Measurements from ENCODE around the gene YIPF2.

Gene YIPF2

DNA sequence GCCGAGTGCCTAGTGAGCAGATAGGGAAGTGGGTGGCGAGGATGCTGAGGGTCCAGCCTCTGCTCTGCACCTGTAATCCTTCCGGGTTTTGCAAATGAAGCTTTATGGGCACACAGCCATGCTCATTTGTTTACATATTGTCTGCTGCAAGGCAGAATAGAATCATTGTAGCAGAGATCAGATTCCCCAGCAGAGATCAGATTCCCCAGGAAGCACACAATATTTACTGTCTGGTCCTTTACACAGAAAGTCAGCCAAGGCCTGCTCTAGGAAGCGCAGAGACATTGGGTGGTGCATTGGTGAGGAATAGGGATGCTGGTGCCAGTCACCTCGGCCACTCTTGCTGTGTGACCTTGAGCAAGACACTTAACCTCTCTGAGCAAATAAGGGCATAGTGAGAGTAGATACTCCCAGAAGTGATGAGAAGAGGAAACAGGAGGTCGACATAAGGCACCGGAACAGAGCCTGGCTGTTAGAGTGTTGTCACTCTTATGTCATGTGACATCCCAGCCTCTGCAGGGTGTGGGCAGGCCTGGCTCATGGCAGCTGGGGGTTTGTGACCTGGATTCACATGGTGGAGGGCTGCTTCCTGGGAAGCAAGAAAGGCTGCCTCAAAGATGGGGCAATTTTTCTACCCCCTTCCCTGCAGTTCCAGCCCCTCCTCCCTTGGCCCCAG lies 31.4 kb downstream of the YIPF2 start:
- TF ChIP-seq, protein P1, sequence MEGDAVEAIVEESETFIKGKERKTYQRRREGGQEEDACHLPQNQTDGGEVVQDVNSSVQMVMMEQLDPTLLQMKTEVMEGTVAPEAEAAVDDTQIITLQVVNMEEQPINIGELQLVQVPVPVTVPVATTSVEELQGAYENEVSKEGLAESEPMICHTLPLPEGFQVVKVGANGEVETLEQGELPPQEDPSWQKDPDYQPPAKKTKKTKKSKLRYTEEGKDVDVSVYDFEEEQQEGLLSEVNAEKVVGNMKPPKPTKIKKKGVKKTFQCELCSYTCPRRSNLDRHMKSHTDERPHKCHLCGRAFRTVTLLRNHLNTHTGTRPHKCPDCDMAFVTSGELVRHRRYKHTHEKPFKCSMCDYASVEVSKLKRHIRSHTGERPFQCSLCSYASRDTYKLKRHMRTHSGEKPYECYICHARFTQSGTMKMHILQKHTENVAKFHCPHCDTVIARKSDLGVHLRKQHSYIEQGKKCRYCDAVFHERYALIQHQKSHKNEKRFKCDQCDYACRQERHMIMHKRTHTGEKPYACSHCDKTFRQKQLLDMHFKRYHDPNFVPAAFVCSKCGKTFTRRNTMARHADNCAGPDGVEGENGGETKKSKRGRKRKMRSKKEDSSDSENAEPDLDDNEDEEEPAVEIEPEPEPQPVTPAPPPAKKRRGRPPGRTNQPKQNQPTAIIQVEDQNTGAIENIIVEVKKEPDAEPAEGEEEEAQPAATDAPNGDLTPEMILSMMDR (IDR thresholded peaks at IDR 0.05; ENCODE audit: low read depth, low read length): no peak

DNA sequence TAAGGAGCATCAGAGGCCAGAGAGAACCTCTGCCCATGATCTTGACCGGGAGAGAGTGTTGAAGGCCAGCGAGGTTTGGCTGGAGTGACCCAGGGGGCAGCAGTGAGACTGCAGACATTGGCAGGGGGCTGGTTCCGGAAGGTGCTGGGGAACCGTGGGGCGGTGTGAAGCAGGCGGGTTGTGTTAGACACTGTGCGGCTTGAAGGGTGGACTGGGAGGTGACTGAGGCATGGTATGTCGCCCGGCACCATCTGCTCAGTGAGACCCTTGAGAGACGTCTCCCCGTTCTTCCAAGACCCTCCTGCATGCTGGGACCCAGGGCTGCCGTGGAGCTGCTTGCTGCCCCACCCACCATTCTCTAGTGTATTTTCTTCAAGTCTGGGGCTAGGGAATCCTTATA lies 32.5 kb downstream of the YIPF2 start:
- TF ChIP-seq, protein P1 (IDR thresholded peaks at IDR 0.05; ENCODE audit: low read depth, low read length): no peak
- H3K4me3 ChIP-seq (ENCODE audit: low read depth, low read length): no peak overlapping the region

More for the DNA sequence above, 31.4 kb downstream of the YIPF2 start:
- H3K4me3 ChIP-seq (ENCODE audit: low read depth, low read length): no peak overlapping the region

DNA sequence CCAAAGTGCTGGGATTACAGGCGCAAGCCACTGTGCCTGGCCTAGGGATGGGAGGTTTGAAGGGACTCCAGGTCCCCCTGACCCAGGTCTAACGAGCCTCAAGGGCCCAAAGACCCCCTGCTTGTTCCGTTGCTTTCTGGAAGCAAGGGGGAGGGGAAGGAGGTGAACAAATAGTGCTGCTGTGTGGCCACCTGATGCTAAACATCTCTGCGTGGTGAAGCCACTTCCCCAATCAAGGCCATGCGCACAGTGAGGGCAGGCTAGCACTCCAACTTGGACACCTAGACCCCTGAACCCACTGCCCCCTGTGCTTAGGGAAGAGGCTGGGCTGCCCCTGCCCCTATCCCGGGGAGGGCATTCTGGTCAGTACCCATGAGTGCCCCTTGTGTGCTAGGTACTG lies 33.1 kb downstream of the YIPF2 start:
- TF ChIP-seq, protein P1 (IDR thresholded peaks at IDR 0.05; ENCODE audit: low read depth, low read length): no peak
- H3K4me3 ChIP-seq (ENCODE audit: low read depth, low read length): no peak overlapping the region

DNA sequence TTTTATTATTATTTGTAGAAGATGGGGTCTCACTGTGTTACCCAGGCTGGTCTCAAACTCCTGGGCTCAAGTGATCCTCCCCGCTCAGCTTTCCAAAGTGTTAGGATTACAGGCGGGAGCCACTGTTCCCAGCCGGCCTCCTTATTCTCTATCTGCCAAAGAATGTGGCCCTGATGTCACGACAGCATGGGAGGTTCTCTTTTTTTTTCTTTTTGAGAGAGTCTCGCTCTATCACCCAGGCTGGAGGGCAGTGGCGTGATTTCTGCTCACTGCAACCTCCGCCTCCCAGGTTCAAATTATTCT lies 33.6 kb downstream of the YIPF2 start:
- TF ChIP-seq, protein P1 (IDR thresholded peaks at IDR 0.05; ENCODE audit: low read depth, low read length): no peak
- no peak overlapping the region for H3K4me3 ChIP-seq (ENCODE audit: low read depth, low read length)

DNA sequence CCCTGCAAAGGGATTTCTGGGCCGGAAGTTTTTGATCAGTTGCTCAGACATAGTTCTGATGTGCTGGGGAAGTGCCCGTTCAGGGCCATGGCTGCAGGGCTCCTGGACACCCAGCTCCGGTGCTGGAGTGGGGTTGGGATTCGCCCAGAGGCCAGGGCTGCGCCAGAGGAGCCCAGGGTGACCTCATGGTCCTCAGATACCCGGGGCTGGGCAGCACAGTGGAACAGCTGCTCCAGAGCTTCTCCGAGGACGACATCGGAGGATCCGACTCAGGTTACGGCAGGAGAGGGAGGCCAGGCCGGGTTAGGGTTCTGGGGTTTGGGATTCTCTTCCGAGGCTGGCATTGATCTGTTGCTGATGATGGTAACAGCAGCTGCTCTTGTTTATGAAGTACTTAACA lies 36.2 kb downstream of the YIPF2 start:
- TF ChIP-seq, protein P1 (IDR thresholded peaks at IDR 0.05; ENCODE audit: low read depth, low read length): no peak
- H3K4me3 ChIP-seq (ENCODE audit: low read depth, low read length): no peak overlapping the region

DNA sequence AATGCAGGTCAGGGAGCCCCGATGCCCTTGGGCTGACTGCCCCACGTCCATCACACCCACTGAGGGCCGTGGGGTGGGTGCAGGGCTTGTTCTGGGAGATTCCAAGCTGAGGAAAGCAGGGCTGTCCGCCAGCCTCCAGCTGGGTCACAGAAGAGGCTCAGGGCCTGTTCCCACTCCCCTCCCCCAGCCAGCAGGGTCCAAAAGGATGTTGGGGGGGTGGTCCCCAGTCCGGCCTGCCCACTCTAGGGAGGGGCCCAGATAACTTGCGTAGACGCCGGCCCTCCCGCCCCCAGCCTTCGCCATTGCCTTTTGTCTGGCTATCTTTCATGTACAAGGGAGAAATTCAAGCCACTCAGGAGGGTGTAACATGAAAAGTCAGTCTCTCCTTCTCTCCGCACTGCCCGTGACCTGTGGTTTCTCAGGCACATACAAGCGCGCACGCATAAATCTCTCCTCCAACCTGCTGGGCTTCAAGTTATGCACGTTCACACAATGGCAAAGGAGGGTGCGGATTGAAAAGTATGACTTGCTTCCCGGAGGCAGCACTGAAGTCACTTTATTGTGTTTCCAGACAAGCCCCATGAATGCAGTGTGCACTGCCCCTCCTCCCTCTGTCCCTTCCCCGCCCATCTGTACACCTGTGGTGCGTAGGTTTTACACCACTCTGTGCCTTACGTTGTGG lies 36.9 kb downstream of the YIPF2 start:
- no peak overlapping the region for H3K4me3 ChIP-seq (ENCODE audit: low read depth, low read length)
- TF ChIP-seq, protein P1 (IDR thresholded peaks at IDR 0.05; ENCODE audit: low read depth, low read length): no peak

DNA sequence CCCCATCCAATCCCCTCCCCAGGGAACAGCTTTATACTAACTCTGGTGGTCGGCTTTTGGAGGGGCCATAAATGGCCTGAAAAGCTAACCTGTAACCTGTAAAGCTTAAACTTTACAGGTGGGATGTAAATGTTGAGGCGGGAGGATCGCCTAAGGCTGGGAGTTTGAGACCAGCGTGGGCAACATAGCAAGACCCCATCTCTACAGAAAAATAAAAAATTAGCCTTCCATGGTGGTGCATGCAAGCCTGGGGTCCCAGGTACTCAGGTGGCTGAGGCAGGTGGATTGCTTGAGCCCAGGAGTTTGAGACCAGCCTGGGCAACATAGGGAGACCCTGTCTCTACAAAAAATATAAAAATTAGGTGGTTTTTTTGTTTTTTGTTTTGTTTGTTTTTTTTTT lies 38.6 kb downstream of the YIPF2 start:
- TF ChIP-seq, protein P1 (IDR thresholded peaks at IDR 0.05; ENCODE audit: low read depth, low read length): no peak

More for the DNA sequence above, 38.6 kb downstream of the YIPF2 start:
- no peak overlapping the region for H3K4me3 ChIP-seq (ENCODE audit: low read depth, low read length)

Measured in WI38 (cell line).